ENCODE measurements around the gene SAMD5.
A peak's percentile ranks its signal among the peaks of the same experiment; 100 is the strongest.

SAMD5 gene

GRCh38 chr6:147570681-147571080, 62.2 kb downstream of the SAMD5 start:
- TF ChIP-seq CTCF (conservative IDR thresholded peaks at IDR 0.05; ENCODE audit: control insufficient read depth, insufficient read depth, low read depth, low read length): no peak
- no peak for DNase-seq (ENCODE audit: low read depth)
- no peak overlapping the region for H3K4me3 ChIP-seq (ENCODE audit: control insufficient read depth, low read depth, low read length)

GRCh38 chr6:147577488-147577887, 69.0 kb downstream of the SAMD5 start:
- no peak for TF ChIP-seq CTCF (conservative IDR thresholded peaks at IDR 0.05; ENCODE audit: control insufficient read depth, insufficient read depth, low read depth, low read length)
- no peak for DNase-seq (ENCODE audit: low read depth)
- H3K4me3 ChIP-seq (ENCODE audit: control insufficient read depth, low read depth, low read length): no peak overlapping the region

GRCh38 chr6:147578159-147578558, 69.7 kb downstream of the SAMD5 start:
- DNase-seq (ENCODE audit: low read depth): peak; percentile 5
- TF ChIP-seq CTCF (conservative IDR thresholded peaks at IDR 0.05; ENCODE audit: control insufficient read depth, insufficient read depth, low read depth, low read length): no peak
- H3K4me3 ChIP-seq (ENCODE audit: control insufficient read depth, low read depth, low read length): no peak overlapping the region

- no peak for DNase-seq (ENCODE audit: low read depth)
- no peak for TF ChIP-seq CTCF (conservative IDR thresholded peaks at IDR 0.05; ENCODE audit: control insufficient read depth, insufficient read depth, low read depth, low read length)
- no peak overlapping the region for H3K4me3 ChIP-seq (ENCODE audit: control insufficient read depth, low read depth, low read length)
These were observed 70.4 kb downstream of the SAMD5 start for GRCh38 chr6:147578883-147579282.

- no peak for TF ChIP-seq CTCF (conservative IDR thresholded peaks at IDR 0.05; ENCODE audit: control insufficient read depth, insufficient read depth, low read depth, low read length)
- no peak for DNase-seq (ENCODE audit: low read depth)
- no peak overlapping the region for H3K4me3 ChIP-seq (ENCODE audit: control insufficient read depth, low read depth, low read length)
These were observed 71.2 kb downstream of the SAMD5 start for GRCh38 chr6:147579667-147580066.

- DNase-seq (ENCODE audit: low read depth): no peak
- H3K4me3 ChIP-seq (ENCODE audit: control insufficient read depth, low read depth, low read length): no peak overlapping the region
- no peak for TF ChIP-seq CTCF (conservative IDR thresholded peaks at IDR 0.05; ENCODE audit: control insufficient read depth, insufficient read depth, low read depth, low read length)
These were observed 74.5 kb downstream of the SAMD5 start for GRCh38 chr6:147582991-147583390.

- no peak overlapping the region for H3K4me3 ChIP-seq (ENCODE audit: control insufficient read depth, low read depth, low read length)
- DNase-seq (ENCODE audit: low read depth): no peak
- TF ChIP-seq CTCF (conservative IDR thresholded peaks at IDR 0.05; ENCODE audit: control insufficient read depth, insufficient read depth, low read depth, low read length): no peak
These were observed 76.8 kb downstream of the SAMD5 start for GRCh38 chr6:147585256-147585655.
